ENCODE results near the gene DKC1.

- TF ChIP-seq ZNF274 (IDR thresholded peaks at IDR 0.05; ENCODE audit: low read depth, low read length) = no peak
- no peak for TF ChIP-seq YY1 (IDR thresholded peaks at IDR 0.05; ENCODE audit: insufficient read depth, insufficient read length)
These were observed 56.5 kb downstream of the DKC1 start for GRCh38 chrX:154818916-154819770.
